Measurements from ENCODE around the gene SHISA9. TPM values are rescaled to one million over a fixed set of nuclear protein-coding genes. Genes with fewer than 3 reads are reported as not detected.

Gene SHISA9
- total and polyA plus RNA-seq, 2 donors, result 0.05 to 0.07 TPM

DNA sequence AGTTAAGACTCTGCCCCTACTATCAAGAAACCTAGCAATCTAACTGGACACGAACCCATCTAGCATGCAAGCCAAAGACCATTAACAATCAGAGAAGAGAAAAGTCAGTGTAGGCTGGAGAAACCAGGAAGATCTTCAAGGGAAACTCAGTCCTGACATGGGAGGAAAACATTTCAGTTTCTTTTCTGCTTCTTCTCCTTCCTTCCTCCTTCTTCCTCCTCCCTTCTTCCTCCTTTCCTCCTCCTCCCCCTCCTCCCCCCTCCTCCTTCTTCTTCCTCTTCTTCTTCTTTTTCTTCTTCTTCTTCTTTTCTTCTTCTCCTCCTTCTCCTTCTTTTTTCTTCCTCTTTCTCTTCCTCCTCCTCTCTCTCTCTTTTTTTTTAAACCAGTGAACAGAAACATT is 29.6 kb upstream of the SHISA9 start:
- H3K27ac ChIP-seq (ENCODE audit: low read depth in 1 of 2, low read length in 1 of 2), result no peak overlapping the region
- H3K27me3 ChIP-seq (ENCODE audit: control insufficient read depth in 2 of 2, insufficient read depth in 1 of 2, low read length in 1 of 2), result no peaks in the 10 kb centered on the region
- 69% methylated on average over 1 of the region's 1 CpG for WGBS

DNA sequence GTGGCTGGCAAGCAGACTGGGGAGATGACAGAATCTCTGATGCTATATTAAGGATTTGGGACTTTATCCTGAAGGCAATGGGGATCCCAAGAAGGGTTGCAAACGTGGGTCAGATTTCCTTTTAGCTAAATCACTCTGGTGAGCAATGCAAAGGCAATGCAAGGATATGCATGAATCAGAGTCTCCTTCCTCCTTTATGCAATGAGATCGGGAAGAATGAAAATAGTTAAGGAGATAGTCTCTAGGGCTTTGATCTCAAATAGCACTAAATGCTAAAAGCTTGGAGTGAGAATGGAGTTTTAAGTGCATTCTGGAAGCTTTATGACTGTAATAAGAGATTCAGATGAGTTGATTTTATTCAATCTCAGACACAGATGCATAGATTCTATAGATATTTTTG is 27.2 kb upstream of the SHISA9 start:
- 42% methylated on average over 2 of the region's 2 CpGs for WGBS
- Histone ChIP-seq H3K27me3 (ENCODE audit: control insufficient read depth in 2 of 2, insufficient read depth in 1 of 2, low read length in 1 of 2) (no peaks in the 10 kb centered on the region), H3K36me3 (ENCODE audit: control insufficient read depth in 2 of 2, insufficient read depth in 2 of 2, low read length in 1 of 2) (no peaks in the 10 kb centered on the region), H3K27ac (ENCODE audit: low read depth in 1 of 2, low read length in 1 of 2) (no peak overlapping the region), H3K4me3 (ENCODE audit: low read length in 2 of 2) (no peak overlapping the region), H3K9me3 (ENCODE audit: control insufficient read depth in 2 of 2, insufficient read depth in 1 of 2, low read length in 1 of 2) (no peaks in the 10 kb centered on the region), H3K4me1 (ENCODE audit: control insufficient read depth in 2 of 2, insufficient read depth in 2 of 2, low read length in 2 of 2) (no peaks in the 10 kb centered on the region)
- no peak for DNase-seq (ENCODE audit: low read depth in 6 of 9, low spot score in 9 of 9)

More for the DNA sequence above, 29.6 kb upstream of the SHISA9 start:
- H3K9me3 ChIP-seq (ENCODE audit: control insufficient read depth in 2 of 2, insufficient read depth in 1 of 2, low read length in 1 of 2), result no peaks in the 10 kb centered on the region
- no peak overlapping the region for H3K4me3 ChIP-seq (ENCODE audit: low read length in 2 of 2)
- H3K36me3 ChIP-seq (ENCODE audit: control insufficient read depth in 2 of 2, insufficient read depth in 2 of 2, low read length in 1 of 2), result no peaks in the 10 kb centered on the region
- no peaks in the 10 kb centered on the region for H3K4me1 ChIP-seq (ENCODE audit: control insufficient read depth in 2 of 2, insufficient read depth in 2 of 2, low read length in 2 of 2)
- no peak for DNase-seq (ENCODE audit: low read depth in 6 of 9, low spot score in 9 of 9)

DNA sequence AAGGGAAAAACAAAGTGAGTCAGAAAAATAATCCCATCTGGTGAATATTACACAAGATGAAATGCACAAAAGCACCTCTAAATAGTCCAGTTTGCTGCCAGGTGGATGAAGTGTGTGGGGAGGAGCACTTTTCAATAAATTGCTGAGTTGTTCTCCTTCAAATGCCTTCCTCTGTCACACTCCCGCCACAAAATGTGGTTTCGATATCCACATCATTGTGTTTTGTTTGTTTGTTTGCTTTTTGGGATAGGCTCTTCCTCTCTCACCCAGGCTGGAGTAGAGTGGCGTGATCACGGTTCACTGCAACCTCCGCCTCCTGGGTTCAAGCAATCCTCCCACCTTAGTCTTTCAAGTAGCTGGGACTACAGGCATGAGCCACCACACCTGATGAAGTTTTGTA is 24.6 kb upstream of the SHISA9 start:
- Histone ChIP-seq H3K9me3 (ENCODE audit: control insufficient read depth in 2 of 2, insufficient read depth in 1 of 2, low read length in 1 of 2) (no peaks in the 10 kb centered on the region), H3K4me1 (ENCODE audit: control insufficient read depth in 2 of 2, insufficient read depth in 2 of 2, low read length in 2 of 2) (no peaks in the 10 kb centered on the region), H3K27me3 (ENCODE audit: control insufficient read depth in 2 of 2, insufficient read depth in 1 of 2, low read length in 1 of 2) (no peaks in the 10 kb centered on the region), H3K27ac (ENCODE audit: low read depth in 1 of 2, low read length in 1 of 2) (no peak overlapping the region), H3K4me3 (ENCODE audit: low read length in 2 of 2) (no peak overlapping the region), H3K36me3 (ENCODE audit: control insufficient read depth in 2 of 2, insufficient read depth in 2 of 2, low read length in 1 of 2) (no peaks in the 10 kb centered on the region)
- DNase-seq (ENCODE audit: low read depth in 6 of 9, low spot score in 9 of 9), result no peak
- WGBS, result 80% methylated on average over 5 of the region's 5 CpGs

DNA sequence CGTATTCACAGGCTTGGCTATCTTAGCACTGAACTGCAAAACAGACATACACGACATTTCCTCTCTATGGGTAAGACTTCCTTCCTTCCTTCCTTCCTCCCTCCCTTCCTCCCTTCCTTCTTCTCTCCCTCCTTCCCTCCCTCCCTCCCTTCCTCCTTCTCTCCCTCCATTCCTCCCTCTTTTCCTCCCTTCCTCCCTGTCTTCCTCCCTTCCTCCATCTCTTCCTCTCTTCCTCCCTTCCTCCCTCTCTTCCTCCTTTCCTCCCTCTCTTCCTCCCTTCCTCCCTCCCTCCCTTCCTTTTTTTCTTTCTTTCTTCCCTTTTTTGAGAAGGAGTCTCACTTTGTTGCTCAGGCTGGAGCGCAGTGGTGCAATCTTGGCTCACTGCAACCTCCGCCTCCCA is 22.4 kb upstream of the SHISA9 start:
- Histone ChIP-seq H3K9me3 (ENCODE audit: control insufficient read depth in 2 of 2, insufficient read depth in 1 of 2, low read length in 1 of 2) (no peaks in the 10 kb centered on the region), H3K27me3 (ENCODE audit: control insufficient read depth in 2 of 2, insufficient read depth in 1 of 2, low read length in 1 of 2) (no peaks in the 10 kb centered on the region), H3K4me3 (ENCODE audit: low read length in 2 of 2) (no peak overlapping the region), H3K36me3 (ENCODE audit: control insufficient read depth in 2 of 2, insufficient read depth in 2 of 2, low read length in 1 of 2) (no peaks in the 10 kb centered on the region), H3K4me1 (ENCODE audit: control insufficient read depth in 2 of 2, insufficient read depth in 2 of 2, low read length in 2 of 2) (no peaks in the 10 kb centered on the region), H3K27ac (ENCODE audit: low read depth in 1 of 2, low read length in 1 of 2) (no peak overlapping the region)
- WGBS, result 73% methylated on average over 4 of the region's 4 CpGs
- no peak for DNase-seq (ENCODE audit: low read depth in 6 of 9, low spot score in 9 of 9)

DNA sequence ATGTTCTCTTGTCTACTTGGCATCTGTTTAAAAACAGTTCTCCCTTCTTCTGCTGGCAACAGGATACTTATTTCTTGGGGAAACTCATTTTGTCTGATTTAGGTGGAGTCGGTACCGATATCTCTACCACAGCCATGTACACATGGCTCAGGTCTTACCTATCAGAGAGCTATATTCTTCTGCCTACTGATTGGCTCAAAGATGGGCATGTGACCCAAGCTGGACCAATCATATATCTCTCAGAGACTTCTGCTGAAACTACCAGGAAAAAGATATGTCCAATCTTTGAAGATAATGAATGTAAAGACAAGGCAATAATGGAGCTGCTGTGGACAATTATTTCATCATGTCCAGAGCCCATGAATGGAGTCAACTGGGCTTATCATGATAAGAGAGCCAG is 21.6 kb upstream of the SHISA9 start:
- no peaks in the 10 kb centered on the region for H3K27me3 ChIP-seq (ENCODE audit: control insufficient read depth in 2 of 2, insufficient read depth in 1 of 2, low read length in 1 of 2)
- WGBS, result 98% methylated on average over 2 of the region's 2 CpGs
- no peak for DNase-seq (ENCODE audit: low read depth in 6 of 9, low spot score in 9 of 9)
- no peaks in the 10 kb centered on the region for H3K4me1 ChIP-seq (ENCODE audit: control insufficient read depth in 2 of 2, insufficient read depth in 2 of 2, low read length in 2 of 2)
- no peaks in the 10 kb centered on the region for H3K36me3 ChIP-seq (ENCODE audit: control insufficient read depth in 2 of 2, insufficient read depth in 2 of 2, low read length in 1 of 2)
- no peaks in the 10 kb centered on the region for H3K9me3 ChIP-seq (ENCODE audit: control insufficient read depth in 2 of 2, insufficient read depth in 1 of 2, low read length in 1 of 2)
- H3K27ac ChIP-seq (ENCODE audit: low read depth in 1 of 2, low read length in 1 of 2), result no peak overlapping the region
- H3K4me3 ChIP-seq (ENCODE audit: low read length in 2 of 2), result no peak overlapping the region

DNA sequence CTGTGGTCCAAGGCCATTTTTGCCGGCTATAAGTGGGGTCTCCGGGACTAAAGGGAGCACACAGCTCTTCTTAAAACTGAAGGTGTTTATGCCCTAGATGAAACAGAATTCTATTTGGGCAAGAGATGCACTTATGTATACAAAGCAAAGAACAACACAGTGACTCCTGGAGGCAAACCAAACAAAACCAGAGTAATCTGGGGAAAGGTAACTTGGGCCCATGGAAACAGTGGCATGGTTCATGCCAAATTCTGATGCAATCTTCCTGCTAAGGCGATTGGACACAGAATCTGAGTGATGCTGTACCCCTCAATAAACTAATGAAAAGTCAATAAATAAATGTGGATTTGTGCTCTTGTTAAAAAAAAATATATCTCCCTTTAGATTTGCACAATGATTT is 20.2 kb upstream of the SHISA9 start:
- no peaks in the 10 kb centered on the region for H3K4me1 ChIP-seq (ENCODE audit: control insufficient read depth in 2 of 2, insufficient read depth in 2 of 2, low read length in 2 of 2)
- H3K4me3 ChIP-seq (ENCODE audit: low read length in 2 of 2), result no peak overlapping the region
- H3K27ac ChIP-seq (ENCODE audit: low read depth in 1 of 2, low read length in 1 of 2), result no peak overlapping the region
- H3K27me3 ChIP-seq (ENCODE audit: control insufficient read depth in 2 of 2, insufficient read depth in 1 of 2, low read length in 1 of 2), result no peaks in the 10 kb centered on the region
- no peaks in the 10 kb centered on the region for H3K9me3 ChIP-seq (ENCODE audit: control insufficient read depth in 2 of 2, insufficient read depth in 1 of 2, low read length in 1 of 2)
- no peak for DNase-seq (ENCODE audit: low read depth in 6 of 9, low spot score in 9 of 9)
- H3K36me3 ChIP-seq (ENCODE audit: control insufficient read depth in 2 of 2, insufficient read depth in 2 of 2, low read length in 1 of 2), result no peaks in the 10 kb centered on the region
- WGBS, result 97% methylated on average over 3 of the region's 3 CpGs

DNA sequence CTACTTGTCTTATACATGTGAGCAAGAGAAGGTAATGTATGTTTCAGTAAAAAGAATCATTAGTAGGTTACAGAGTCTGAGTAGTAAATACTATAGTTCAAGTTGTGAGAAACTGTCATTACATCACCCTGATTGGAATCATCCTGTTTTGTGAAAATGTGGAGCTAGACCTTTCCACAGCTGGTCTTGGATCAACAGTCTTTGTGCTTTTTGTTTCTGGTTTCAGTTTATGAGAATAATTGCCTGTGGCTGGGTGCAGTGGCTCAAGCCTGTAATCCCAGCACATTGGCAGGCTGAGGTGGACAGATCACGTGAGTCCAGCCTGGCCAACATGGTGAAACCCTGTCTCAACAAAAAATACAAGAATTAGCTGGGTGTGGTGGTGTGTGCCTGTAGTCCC is 19.7 kb upstream of the SHISA9 start:
- Histone ChIP-seq H3K27me3 (ENCODE audit: control insufficient read depth in 2 of 2, insufficient read depth in 1 of 2, low read length in 1 of 2) (no peaks in the 10 kb centered on the region), H3K27ac (ENCODE audit: low read depth in 1 of 2, low read length in 1 of 2) (no peak overlapping the region), H3K4me3 (ENCODE audit: low read length in 2 of 2) (no peak overlapping the region), H3K9me3 (ENCODE audit: control insufficient read depth in 2 of 2, insufficient read depth in 1 of 2, low read length in 1 of 2) (no peaks in the 10 kb centered on the region), H3K4me1 (ENCODE audit: control insufficient read depth in 2 of 2, insufficient read depth in 2 of 2, low read length in 2 of 2) (no peaks in the 10 kb centered on the region), H3K36me3 (ENCODE audit: control insufficient read depth in 2 of 2, insufficient read depth in 2 of 2, low read length in 1 of 2) (no peaks in the 10 kb centered on the region)
- DNase-seq (ENCODE audit: low read depth in 6 of 9, low spot score in 9 of 9), result no peak
- 80% methylated on average over 1 of the region's 1 CpG for WGBS

DNA sequence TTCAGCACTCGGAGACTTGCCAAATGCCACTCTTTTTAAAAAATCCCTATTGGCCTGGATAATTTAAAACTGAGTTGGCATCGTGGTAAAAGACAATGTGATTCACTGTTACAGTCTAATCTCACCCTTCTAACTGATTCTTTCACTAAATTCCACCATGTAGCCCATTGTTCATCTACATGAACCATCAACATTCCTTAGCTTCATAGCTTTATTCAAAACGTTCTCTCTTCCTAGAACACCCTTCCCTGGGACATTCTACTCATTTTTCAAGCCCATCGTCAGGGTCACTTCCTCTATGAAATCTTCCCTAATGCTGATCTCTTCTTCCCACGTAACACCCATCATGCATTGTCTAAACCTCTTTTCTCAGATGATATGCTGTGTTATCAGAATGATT is 15.7 kb upstream of the SHISA9 start:
- DNase-seq (ENCODE audit: low read depth in 6 of 9, low spot score in 9 of 9), result no peak
- H3K36me3 ChIP-seq (ENCODE audit: control insufficient read depth in 2 of 2, insufficient read depth in 2 of 2, low read length in 1 of 2), result no peaks in the 10 kb centered on the region
- no peak overlapping the region for H3K4me3 ChIP-seq (ENCODE audit: low read length in 2 of 2)
- H3K4me1 ChIP-seq (ENCODE audit: control insufficient read depth in 2 of 2, insufficient read depth in 2 of 2, low read length in 2 of 2), result no peaks in the 10 kb centered on the region
- H3K27me3 ChIP-seq (ENCODE audit: control insufficient read depth in 2 of 2, insufficient read depth in 1 of 2, low read length in 1 of 2), result no peaks in the 10 kb centered on the region
- 79% methylated on average over 5 of the region's 5 CpGs for WGBS
- H3K9me3 ChIP-seq (ENCODE audit: control insufficient read depth in 2 of 2, insufficient read depth in 1 of 2, low read length in 1 of 2), result no peaks in the 10 kb centered on the region
- no peak overlapping the region for H3K27ac ChIP-seq (ENCODE audit: low read depth in 1 of 2, low read length in 1 of 2)

DNA sequence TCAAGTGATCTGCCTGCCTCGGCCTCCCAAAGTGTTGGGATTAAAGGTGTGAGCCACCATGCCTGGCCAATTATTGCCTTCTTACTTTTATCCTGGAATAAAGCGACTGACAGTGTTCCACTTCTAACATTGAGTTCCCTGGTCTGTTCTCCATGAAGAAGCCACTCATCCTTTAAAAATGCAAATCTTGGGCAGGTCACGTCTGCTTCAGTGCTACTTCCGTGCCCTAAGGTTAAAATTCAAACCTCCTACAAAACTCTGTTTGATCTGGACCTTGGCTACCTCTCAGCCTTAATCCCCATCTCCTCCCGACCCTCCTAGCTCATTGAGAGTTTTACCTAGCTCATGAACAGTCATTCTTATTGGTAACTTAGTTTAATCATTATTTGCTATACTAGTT is 9.6 kb upstream of the SHISA9 start:
- Histone ChIP-seq H3K9me3 (ENCODE audit: control insufficient read depth in 2 of 2, insufficient read depth in 1 of 2, low read length in 1 of 2) (no peaks in the 10 kb centered on the region), H3K4me3 (ENCODE audit: low read length in 2 of 2) (no peak overlapping the region), H3K4me1 (ENCODE audit: control insufficient read depth in 2 of 2, insufficient read depth in 2 of 2, low read length in 2 of 2) (no peaks in the 10 kb centered on the region), H3K27ac (ENCODE audit: low read depth in 1 of 2, low read length in 1 of 2) (no peak overlapping the region), H3K36me3 (ENCODE audit: control insufficient read depth in 2 of 2, insufficient read depth in 2 of 2, low read length in 1 of 2) (no peaks in the 10 kb centered on the region), H3K27me3 (ENCODE audit: control insufficient read depth in 2 of 2, insufficient read depth in 1 of 2, low read length in 1 of 2) (no peaks in the 10 kb centered on the region)
- DNase-seq (ENCODE audit: low read depth in 6 of 9, low spot score in 9 of 9), result no peak
- WGBS, result 88% methylated on average over 5 of the region's 5 CpGs

Measured in thymus (tissue), 11 donors.